NCI-H128 (cell line): ENCODE measurements around the gene RABEP2.
"Not testable (repeated sequence)": the region's sequence is repeated elsewhere in the genome, so short reads cannot be mapped to it uniquely, and the experiment has no call there.

Experiments used
- DNase-seq: peaks from one replicate; lab custom pipeline; 2025; ENCODE audit not compliant: unreplicated experiment; lab: John Stamatoyannopoulos, UW

The RABEP2 gene

DNA sequence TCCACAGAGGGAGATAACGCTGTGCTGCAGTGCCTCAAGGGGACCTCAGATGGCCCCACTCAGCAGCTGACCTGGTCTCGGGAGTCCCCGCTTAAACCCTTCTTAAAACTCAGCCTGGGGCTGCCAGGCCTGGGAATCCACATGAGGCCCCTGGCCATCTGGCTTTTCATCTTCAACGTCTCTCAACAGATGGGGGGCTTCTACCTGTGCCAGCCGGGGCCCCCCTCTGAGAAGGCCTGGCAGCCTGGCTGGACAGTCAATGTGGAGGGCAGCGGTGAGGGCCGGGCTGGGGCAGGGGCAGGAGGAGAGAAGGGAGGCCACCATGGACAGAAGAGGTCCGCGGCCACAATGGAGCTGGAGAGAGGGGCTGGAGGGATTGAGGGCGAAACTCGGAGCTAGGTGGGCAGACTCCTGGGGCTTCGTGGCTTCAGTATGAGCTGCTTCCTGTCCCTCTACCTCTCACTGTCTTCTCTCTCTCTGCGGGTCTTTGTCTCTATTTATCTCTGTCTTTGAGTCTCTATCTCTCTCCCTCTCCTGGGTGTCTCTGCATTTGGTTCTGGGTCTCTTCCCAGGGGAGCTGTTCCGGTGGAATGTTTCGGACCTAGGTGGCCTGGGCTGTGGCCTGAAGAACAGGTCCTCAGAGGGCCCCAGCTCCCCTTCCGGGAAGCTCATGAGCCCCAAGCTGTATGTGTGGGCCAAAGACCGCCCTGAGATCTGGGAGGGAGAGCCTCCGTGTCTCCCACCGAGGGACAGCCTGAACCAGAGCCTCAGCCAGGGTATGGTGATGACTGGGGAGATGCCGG, 7.5 kb upstream of the RABEP2 start:
- no peak for DNase-seq

DNA sequence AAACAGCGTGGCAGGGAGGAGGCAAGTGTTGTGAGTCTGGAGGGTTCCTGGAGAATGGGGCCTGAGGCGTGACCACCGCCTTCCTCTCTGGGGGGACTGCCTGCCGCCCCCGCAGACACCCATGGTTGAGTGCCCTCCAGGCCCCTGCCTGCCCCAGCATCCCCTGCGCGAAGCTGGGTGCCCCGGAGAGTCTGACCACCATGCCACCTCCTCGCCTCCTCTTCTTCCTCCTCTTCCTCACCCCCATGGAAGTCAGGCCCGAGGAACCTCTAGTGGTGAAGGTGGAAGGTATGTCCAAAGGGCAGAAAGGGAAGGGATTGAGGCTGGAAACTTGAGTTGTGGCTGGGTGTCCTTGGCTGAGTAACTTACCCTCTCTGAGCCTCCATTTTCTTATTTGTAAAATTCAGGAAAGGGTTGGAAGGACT, 6.8 kb upstream of the RABEP2 start, which contains the start of gene CD19:
Gene CD19 (plus strand): TSS at position 171 of the 425 bp plus-strand sequence. CDS start 30 bp downstream, at position 201.
- no peak for DNase-seq

DNA sequence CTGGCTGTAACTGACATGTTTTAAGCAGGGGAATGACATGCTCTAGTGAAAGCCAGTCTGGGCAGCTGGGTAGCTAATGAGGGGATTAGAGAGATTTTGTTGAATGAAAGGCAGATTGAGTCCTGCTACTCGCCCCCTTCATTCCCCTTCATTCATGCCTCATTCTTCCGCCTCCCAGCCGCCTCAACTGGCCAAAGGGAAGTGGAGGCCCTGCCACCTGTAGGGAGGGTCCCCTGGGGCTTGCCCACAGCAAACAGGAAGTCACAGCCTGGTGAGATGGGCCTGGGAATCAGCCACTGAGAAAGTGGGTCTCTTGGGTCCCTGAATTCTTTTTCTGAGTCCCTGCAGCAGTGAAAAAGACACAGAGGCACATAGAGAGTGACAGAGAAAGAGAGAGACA, 5.6 kb upstream of the RABEP2 start:
- DNase-seq, result no peak

DNA sequence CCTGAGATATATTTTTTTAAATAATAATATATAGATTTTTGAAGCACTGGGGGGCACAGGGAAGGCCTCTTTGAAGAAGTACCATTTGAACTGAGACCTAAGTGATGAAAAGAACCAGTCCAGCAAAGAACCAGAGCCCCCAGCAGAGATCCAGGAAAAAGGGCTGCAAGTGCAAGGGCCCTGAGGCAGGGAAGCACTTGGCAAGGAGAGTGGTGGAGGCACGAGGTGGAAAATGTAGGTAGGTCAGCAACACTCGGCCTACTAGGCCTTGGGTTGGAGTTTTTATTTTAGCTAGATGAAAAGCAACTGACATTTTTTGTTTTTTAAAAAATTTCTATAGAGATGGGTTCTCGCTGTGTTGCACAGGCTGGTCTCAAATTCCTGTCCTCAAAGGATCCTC, 5.2 kb upstream of the RABEP2 start:
- DNase-seq, result no peak

DNA sequence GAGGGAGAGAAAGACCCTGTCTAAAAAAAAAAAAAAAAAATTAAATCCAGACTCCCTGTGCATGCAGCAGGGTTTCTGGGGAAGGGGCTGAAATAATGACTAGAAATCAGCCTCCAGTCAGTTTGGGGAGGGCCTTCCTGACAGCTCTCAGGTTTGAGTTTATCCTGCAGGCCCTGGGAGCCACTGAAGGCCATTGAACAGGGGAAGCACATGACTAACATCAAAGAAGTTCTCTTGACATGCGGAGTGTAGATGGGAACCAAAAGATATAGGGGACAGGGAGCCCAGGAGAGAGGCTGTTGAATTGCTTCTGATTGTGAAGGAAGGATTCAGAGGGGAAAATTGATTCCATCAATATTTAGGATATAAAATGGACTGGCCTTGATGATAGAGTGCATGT, 2.8 kb upstream of the RABEP2 start:
- no peak for DNase-seq

DNA sequence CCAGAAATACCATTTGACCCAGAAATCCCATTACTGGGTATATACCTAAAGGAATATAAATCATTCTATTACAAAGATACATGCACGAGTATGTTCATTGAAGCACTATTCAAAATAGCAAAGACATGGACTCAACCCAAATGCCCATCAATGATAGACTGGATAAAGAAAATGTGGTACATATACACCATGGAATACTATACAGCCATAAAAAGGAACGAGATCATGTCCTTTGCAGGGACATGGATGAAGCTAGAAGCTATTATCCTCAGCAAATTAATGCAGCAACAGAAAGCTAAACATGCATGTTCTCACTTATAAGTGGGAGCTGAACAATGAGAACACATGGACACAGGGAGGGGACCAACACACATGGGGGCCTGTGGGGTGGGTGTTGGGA, 1.2 kb upstream of the RABEP2 start:
- not testable (repeated sequence) for DNase-seq

DNA sequence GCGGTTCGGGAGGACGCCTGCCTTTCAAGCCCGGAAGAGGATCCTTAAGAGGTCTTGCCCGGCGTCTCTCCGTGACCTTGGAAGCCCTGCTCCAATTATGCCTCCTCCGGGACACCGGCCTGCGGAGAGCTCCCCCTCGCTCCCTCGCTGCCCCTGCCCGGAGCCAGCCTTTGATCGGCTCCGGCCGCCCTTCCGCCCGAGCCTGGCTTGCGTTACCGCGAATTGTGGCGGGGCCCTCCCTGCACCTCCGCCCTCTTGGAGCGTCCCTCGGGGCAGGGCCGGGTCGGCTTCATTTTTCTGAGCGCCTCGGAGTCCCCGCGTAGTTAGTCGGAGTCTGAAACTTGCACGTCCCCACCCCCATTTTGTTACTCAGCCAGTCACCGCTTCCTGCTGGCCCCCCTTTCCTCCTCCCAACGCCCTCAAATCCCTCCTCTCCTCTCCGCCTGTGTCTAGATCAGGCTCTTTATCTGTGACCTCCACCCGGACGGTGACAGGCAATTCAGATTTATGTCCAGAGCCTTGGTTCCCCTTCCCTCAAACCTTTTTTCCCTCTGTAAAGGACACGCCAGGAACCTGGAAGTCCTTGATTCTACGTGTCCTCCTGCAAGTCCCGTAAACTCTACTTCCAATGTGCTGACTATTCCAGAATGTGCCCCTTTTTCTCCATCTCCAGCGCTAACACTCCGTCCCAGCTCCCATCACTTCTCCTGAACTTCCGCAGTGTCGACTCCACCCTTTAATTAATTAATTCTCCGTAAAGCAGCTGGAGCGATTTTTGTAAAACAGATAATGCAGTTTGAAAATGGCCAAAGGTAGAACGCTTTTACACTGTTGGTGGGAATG, 569 bp upstream of the RABEP2 start:
- DNase-seq, result peak; percentile 17

DNA sequence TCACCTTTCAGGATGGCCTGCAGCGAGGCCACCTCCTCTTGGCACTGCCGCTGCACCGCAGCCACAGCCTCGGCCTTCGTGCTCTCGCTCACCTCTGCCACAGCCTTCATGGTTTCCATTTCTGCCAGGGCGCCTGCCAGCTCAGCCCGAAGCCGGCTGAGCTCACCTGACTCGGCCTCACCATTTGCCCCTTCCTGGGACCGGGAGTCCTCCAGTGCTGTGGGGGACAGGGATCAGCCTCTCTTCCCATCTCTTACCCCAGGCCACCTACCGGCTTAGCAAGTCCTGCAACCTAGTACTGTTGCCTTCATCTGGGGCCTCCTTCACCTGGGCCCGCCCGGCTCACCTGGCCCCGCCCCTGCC, 658 bp downstream of the RABEP2 start:
- no peak for DNase-seq

DNA sequence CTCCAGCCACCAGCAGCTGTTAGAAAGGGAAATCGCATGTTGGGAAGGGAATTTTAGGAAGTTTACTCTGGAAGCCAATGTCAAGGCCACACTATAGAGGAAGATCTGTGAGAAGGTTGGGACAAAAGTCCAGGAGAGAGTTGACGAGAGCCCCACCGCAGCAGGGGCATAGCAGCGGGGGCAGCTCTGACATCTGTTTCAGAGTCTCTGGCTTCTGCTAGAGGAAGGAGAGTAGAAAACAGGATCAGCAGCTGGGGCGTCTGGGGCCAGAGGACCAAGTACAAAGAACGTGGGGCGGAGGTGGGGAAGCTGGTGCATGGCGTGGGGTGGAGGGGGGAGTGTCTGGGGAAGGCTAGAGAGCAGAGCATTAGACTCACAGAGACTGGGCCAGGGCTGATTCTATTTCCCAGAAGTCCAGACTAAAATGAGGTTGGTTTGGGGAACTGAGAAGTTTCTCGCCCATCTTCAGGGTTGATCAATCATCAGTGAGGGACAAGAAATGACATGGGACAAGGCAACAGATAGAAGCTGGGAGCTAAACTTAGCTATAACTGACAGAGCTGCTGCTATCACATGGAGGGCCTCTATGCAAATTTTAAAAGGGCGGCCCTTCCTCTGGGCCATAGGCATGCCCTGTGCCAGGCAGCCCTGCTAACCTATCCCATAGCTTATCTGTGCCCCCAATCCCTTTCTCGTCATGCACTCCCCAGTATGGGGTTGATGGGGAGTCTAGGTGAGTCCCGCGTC, 1.2 kb downstream of the RABEP2 start:
- DNase-seq, result no peak

DNA sequence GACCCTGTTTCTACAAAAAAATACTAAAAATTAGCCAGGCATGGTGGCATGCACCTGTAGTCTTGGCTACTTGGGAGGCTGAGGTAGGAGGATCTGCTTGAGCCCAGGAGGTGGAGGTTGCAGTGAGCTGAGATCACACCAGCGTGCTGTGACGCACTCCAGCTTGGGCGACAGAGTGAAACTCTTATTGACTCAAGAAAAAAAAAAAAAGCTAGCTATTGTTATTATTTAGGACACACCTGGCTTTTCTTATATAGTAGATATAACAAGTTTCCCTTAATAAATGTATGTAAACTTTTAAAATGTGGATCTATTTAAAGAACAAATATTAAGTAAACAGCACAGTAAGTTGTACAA, 1.8 kb downstream of the RABEP2 start:
- no peak for DNase-seq

DNA sequence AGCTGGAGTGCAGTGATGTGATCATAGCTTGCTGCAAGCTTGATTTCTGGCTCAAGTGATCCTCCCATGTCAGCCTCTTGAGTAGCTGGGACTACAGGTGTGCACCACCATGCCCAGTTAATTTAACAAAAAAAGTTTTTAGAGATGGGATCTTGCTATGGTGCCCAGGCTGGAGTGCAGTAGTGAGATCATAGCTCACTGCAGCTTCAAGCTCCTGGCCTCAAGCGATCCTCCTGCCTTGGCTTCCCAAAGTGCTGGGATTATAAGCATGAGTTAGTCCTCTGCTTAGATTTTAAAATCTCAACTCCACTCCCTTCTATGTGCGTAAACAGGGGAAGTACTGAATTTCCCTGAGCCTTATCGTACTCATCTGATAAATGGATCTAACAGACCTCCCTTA, 6.3 kb downstream of the RABEP2 start:
- no peak for DNase-seq

DNA sequence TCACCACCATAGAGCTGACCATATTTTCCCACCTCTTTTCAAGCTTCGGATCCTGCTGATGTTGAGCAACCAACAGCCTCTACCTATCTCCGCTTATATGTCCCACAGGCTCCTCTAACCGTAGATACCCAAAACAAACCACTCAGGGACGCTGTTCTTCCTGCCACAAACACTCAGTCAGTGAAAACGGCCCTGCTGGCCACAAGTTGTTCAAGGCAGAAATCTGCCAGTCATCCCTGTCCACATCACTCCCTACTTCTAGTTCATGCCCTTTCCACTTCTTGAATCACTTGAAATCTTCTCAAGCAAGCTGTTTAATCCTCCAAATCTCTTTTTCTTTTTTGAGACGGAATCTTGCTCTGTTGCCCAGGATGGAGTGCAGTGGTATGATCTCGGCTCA, 7.9 kb downstream of the RABEP2 start:
- no peak for DNase-seq

DNA sequence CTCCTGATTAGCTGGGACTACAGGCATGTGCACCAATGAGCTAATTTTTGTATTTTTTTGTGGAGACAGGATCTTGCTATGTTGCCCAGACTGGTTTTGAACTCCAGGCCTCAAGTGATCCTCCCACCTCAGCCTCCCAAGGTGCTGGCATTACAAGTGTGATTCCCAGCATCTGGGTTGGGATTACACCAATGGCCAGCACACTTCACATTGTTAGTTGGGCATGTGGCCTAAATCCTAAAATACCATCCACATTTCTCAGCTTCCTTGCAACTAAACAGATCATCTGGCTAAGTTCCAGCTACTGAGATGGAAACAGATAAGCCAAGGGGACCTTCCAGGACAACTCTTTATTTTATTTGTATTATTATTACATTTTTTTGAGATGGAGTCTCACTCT, 9.9 kb downstream of the RABEP2 start:
- DNase-seq, result no peak

DNA sequence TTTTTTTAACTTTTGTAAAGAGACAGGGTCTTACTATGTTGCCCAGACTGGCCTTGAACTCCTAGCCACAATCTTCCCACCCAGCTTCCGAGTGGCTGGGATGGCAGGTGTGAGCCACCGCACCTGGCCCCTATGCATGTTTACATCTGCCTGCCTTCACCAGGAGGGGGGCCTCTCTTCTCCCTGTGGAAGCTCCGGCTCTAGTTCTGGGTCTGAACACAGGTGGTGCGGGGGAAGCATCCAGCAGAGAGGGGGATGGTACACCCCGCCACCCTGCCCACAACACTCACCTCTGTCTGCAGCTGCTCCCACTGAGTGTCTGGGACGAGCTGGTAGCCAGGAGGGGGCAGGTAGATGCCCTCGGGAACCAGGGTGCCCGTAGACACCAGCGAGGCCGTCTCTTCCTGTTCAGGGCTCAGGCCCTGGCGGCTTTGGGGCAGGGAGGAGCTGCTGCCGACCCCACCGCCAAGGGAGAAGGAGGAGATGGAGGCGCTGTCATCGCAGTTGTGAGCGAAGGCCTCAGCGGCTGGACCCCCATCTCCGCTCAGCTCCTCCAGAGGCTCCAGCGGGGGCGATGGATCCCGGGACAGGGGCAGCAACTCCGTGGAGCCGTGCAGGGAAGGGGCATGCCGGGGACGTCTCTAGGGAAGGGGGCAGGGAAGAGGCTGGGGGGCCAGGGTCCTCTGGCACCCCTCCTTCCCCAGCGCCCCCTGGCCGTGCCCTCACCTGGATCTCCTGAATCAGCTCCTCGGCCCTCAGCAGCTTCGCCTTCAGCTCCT, 10.9 kb downstream of the RABEP2 start:
- DNase-seq, result no peak

DNA sequence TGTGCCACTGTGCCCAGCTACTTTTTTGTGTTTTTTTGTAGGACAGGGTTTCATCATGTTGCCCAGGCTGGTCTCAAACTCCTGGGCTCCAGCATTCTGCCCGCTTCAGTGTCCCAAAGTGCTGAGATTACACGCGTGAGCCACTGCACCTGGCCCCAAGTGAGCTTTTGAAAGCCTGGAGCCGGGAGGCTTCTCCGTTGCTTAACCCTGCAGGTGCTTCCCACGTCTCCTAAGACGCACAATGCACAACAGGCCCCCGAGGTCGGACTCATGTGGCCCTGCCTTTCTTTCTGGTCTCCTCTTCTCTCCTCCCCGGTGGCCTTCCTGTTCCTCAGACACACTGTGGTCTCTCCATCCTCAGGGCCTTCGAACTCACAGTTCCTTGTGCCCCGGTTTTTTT, 12.5 kb downstream of the RABEP2 start:
- no peak for DNase-seq

DNA sequence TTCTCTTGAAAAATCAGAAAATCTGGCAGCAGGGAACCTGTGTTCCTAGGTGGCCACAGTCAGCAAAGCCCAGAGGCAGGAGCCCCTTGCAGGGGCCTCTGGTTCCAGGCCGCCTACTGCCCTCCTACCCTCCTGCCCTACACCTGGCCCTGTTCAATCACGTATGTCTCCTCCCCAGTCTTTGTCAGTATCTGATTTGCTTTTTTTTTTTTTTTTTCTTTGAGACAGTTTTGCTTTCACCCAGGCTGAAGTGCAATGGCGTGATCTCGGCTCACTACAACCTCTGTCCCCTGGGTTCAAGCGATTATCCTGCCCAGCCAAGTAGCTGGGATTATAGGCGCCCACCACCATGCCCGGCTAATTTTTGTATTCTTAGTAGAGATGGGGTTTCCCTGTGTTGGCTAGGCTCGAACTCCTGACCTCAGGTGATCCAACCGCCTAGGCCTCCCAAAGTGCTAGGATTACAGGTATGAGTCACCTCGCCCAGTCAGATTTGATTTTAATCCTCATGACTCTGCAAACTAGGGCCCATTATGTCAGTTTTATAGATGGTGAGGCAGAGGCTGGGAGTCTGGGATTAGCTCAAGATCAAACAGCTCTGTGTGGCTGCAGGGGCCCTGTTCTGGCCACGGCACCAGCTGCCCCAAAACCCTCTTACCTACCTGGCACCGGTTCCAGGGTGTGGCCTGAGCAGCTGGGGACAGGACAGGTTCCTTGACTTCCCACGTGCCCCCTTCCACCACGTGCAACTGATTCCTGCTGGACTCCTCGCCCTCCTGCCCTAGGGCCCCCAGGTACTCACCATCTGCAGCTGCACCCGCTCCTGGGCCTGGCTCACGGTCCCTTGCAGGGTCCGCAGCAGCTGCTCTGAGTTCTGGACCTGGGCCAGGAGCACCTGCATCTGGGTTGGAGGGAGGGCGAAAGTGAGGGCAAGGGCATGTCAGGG, 14.7 kb downstream of the RABEP2 start:
- no peak for DNase-seq

DNA sequence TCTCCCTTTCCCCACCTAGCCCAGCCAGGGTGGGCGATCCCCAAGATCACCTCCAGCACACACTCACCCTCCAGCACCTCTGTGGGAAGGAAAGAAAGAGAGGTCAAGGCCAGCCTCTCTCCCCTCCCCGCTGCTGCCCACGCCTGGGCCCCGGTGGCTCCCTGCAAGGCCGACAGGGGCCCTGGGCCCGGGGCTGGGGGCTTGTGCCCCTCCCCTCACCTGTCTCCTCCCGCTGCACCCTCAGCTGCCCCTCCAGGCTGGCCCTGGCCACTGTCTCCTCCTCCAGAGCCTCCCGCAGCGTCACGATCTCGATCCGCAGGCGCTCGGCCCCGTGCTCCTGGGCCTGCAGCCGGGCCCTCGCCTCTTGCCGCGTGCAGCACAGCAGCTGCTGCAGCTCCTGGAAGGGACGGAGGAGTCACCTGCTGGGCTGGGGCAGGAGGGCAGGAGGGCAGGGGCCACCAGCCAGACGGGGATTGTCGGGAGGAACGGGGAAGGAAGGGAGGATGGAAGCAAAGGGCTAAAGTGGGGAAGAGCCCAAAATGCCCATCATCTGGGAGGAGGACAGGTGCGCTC, 19.2 kb downstream of the RABEP2 start:
- no peak for DNase-seq

DNA sequence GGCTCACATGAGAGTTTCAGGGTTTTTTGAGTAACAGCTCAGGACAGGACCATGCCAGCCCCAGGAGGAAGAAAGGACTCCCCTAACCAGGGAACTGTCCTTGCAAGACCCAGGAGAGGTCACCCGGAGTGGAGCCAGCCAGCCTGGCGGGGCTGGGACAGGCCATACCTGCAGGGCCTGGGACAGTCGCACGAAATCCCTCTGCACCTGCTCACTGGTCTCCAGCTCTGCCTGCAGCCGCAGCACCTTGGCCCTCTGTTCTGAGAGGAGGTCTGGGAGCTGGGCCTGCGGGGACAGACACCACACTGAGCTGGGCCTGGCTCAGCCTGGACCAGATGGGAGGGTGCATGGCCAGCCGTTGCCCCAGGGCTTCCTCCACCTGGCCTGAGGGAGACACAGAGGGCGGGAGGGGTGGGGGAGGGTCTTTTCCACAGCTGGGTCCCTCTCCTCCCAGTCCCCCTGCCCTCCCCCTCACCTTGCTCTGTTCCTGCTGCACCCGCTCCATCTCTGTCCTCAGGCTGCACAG, 19.7 kb downstream of the RABEP2 start:
- DNase-seq, result no peak

DNA sequence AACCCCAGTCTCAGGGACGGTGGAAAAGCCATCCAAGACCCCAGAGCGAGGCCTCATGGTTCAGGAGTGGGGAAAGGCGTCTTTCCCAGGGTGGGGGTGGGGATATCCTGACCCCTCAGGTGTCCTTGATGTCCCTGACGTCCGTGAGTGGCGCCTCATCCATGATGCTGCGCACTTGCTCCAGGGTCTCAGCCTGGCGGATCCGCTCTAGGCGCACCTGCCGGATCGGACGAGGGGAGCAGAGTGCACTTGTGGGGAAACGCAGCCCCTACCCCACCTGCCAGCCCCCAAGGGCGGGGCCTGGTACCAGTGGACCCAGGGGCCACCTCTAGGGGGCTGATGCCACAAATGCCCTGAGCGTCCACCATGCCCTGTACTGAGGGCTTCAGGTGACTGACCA, 20.2 kb downstream of the RABEP2 start:
- DNase-seq, result no peak
